GM19351 (cell line): Measurements from ENCODE around the gene ARHGEF12.

ENCODE experiments used
- ATAC-seq: cut with Tn5 transposase; IDR thresholded peaks from one replicate; pipeline ENCODE4 v1.9.1; 2021; ENCODE audit warnings: mild to moderate bottlenecking, moderate library complexity; ENCODE audit not compliant: unreplicated experiment

Gene ARHGEF12

DNA sequence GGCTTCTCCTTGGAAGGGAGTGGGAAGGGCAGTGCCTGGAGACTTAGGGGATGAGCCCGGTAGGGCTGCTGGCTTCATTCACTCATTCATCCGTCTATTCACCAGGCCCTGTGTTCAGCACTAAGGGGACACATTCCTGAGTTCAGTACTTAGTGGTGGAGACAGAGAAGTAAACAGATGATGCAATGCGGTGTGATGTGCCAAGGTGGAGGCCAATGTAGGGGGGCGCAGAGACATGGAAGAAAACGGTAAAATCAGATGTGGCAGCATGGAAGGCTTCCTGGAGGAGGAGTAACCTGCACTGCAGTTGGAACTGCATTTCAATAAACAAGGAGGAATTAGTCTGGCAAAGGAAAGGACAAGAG is 196.6 kb downstream of the ARHGEF12 start:
- no peak for ATAC-seq

DNA sequence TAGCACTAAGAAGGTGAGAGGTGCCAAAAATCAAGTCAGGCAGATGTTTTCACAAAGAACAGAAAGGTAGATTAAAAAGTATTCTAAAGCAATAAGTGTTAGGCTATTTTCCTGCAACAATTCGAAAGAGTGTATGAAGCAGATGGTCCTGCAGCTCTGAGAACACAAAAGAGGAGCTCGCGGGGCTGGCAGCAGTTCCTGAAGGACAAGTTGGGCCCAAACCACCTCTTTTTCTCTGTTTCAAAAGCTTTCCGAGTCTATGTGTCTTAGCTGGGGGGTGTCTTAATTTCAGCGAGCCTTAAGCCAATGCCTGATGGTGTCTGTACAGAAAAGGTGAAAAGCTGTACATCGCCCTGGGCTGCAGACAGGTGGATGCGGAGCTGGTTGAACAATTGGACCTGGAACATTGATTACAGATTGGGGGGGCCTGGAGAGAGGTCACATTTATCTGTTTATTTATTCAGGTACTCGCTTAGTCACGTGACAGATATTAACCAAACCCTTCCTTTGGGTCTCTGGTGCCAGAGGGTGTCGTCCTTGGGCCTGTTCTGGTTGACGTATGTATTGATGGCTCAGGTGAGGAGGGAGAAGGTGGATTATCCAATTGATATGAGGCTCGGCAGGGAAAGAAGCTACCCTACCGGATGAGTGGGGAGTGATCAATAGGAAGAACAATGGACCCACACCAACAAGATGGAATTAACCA is 200.0 kb downstream of the ARHGEF12 start:
- no peak for ATAC-seq

DNA sequence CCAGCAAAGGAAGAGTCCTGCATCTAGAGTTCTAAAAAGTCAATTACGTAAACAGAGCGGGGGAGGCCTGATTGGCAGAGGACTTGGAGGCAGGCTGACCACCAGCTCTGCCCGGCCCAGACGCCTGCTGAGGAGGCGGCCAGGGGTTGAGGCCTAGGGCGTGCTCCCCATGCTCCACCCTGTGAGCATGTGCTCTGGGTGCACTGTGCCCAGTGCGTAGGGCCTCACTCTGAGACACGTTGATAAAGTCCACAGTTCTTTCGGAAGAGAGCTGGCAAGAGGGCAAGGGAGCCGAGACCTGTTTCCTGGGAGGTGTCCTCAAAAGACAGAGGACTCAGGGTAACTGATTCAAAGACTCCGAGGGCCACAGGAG is 200.6 kb downstream of the ARHGEF12 start:
- no peak for ATAC-seq

DNA sequence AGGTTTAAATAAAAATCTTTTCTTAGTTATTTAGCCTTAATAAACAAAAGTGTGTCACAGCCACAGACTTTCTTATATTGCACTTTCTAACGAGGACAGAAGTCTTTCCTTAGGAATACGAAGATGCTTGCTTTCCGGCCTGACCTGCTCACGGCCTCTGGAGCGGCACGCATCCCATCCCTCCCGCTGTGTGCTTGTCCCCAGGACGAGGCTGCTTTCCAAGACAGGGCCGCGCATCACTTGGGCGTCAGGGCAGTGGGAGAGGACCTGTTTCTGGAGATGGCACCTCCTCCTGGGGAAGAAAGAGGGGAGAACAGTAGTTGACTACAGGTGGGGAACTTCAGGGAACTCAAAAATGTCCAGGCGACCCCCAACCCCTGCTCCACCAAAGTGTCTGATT is 201.8 kb downstream of the ARHGEF12 start:
- ATAC-seq: no peak

DNA sequence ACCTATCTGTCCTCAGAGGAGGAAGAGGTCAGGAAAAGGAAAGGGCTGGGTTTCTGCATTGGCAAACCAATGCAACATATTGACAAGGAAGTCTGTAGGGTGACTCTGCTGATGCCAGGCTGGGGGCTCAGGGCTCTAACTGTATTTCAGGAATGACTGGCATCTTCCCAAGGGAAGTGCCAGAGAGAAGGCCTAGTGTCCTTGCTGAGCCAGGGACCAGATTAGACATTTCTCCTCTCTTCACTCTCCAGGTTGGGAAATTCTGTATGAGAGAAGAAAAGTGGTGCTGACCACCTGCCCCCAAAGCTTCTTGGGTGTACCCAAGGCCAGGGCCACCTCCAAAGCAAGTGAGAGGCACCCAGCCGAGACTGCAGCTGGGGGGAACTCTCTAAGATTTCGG is 202.5 kb downstream of the ARHGEF12 start:
- no peak for ATAC-seq
